IMR-90 (cell line): ENCODE results near the gene AGBL1. TPM values are rescaled to one million over a fixed set of nuclear protein-coding genes. Genes with fewer than 3 reads are reported as not detected.

Experiments
- ATAC-seq: fragments of 200-7000 bp; cut with Tn5 transposase; 2 replicates; pipeline ENCODE4 v1.9.1; 2020; ENCODE audit warnings: low read depth, mild to moderate bottlenecking, moderate library complexity
- BruUV-seq: library from RNA; stranded (reverse); fragments of 400-500 nt; replicated peaks from 2 replicates; lab custom pipeline; 2021; lab: Mats Ljungman, UMichigan
- CTCF ChIA-PET: fragments of 300-600 bp; formaldehyde crosslinking; extraction: SDS; loops from one replicate; lab custom pipeline; 2021; ENCODE audit warnings: antibody characterized with exemption; lab: Yijun Ruan, JAX
- POLR2A ChIA-PET: fragments of 300-600 bp; sonication (Branson Sonifier 250); formaldehyde crosslinking; loops from one replicate; lab custom pipeline; 2022; ENCODE audit warnings: antibody characterized with exemption; ENCODE audit not compliant: unreplicated experiment; lab: Charles Lee
- DNase-seq: peaks from one replicate; pipeline ENCODE4 v3.0.0; 2013
- H2AFZ ChIP-seq: replicated peaks from 2 replicates; pipeline ENCODE3; 2013; ENCODE audit warnings: low read length, mild to moderate bottlenecking; ENCODE audit not compliant: poor library complexity
- H2AK5ac ChIP-seq: 2 replicates; pipeline ENCODE4 v1.6.1; 2013; ENCODE audit warnings: low read depth, low read length, inconsistent platforms
- H2AK9ac ChIP-seq: replicated peaks from 2 replicates; pipeline ENCODE3; 2013; ENCODE audit warnings: mild to moderate bottlenecking, low read depth, low read length, moderate library complexity; ENCODE audit not compliant: poor library complexity
- H2BK120ac ChIP-seq: 2 replicates; pipeline ENCODE4 v1.6.1; 2013; ENCODE audit warnings: low read depth, low read length, inconsistent platforms
- H2BK15ac ChIP-seq: 3 replicates; pipeline ENCODE4 v1.6.1; 2013; ENCODE audit warnings: low read depth, low read length, inconsistent platforms
- H2BK20ac ChIP-seq: 2 replicates; pipeline ENCODE4 v1.6.1; 2013; ENCODE audit warnings: low read depth, mild to moderate bottlenecking, inconsistent platforms, low read length, moderate library complexity
- H2BK5ac ChIP-seq: 2 replicates; pipeline ENCODE4 v1.6.1; 2013; ENCODE audit warnings: mild to moderate bottlenecking, low read depth, low read length, inconsistent platforms; ENCODE audit not compliant: poor library complexity, severe bottlenecking
- H3K14ac ChIP-seq: replicated peaks from 2 replicates; pipeline ENCODE4 v1.6.1; 2013; ENCODE audit warnings: low read depth, low read length, inconsistent platforms
- H3K18ac ChIP-seq: 2 replicates; pipeline ENCODE4 v1.6.1; 2013; ENCODE audit warnings: low read depth, low read length, control low read depth
- H3K23ac ChIP-seq: 2 replicates; pipeline ENCODE4 v1.6.1; 2013; ENCODE audit warnings: low read depth, low read length, inconsistent platforms
- H3K27ac ChIP-seq: 2 replicates; pipeline ENCODE4 v1.5.1; 2013; ENCODE audit warnings: mild to moderate bottlenecking, control low read depth, low read length; ENCODE audit not compliant: insufficient read depth
- H3K27me3 ChIP-seq: 2 replicates; pipeline ENCODE4 v1.6.1; 2013; ENCODE audit warnings: low read length; ENCODE audit not compliant: control insufficient read depth, insufficient read depth
- H3K36me3 ChIP-seq: 2 replicates; pipeline ENCODE4 v1.6.1; 2013; ENCODE audit warnings: low read length, mixed read lengths; ENCODE audit not compliant: control insufficient read depth, insufficient read depth
- H3K4ac ChIP-seq: 2 replicates; pipeline ENCODE4 v1.6.1; 2013; ENCODE audit warnings: low read depth, low read length, inconsistent platforms
- H3K4me1 ChIP-seq: 2 replicates; pipeline ENCODE4 v1.6.1; 2013; ENCODE audit warnings: low read length, mixed read lengths; ENCODE audit not compliant: control insufficient read depth, insufficient read depth
- H3K4me2 ChIP-seq: 2 replicates; pipeline ENCODE4 v1.6.1; 2013; ENCODE audit warnings: low read depth, mild to moderate bottlenecking, control low read depth, low read length, moderate library complexity
- H3K4me3 ChIP-seq: 2 replicates; pipeline ENCODE4 v1.5.1; 2013; ENCODE audit warnings: low read depth, mild to moderate bottlenecking, control low read depth, low read length, moderate library complexity; ENCODE audit not compliant: insufficient read depth
- H3K56ac ChIP-seq: 2 replicates; pipeline ENCODE4 v1.6.1; 2013; ENCODE audit warnings: low read length, inconsistent platforms; ENCODE audit not compliant: insufficient read depth; ENCODE audit errors: extremely low read depth
- H3K79me1 ChIP-seq, 2 experiments: 2 replicates each; pipeline ENCODE4 v1.6.1; 2013; ENCODE audit warnings: low read length in 2 of 2, inconsistent platforms in 1 of 2, low read depth in 1 of 2
- H3K9ac ChIP-seq: 2 replicates; pipeline ENCODE4 v1.6.1; 2013; ENCODE audit warnings: low read depth, low read length, control low read depth
- H3K9me1 ChIP-seq: 2 replicates; pipeline ENCODE4 v1.6.1; 2013; ENCODE audit warnings: low read length, inconsistent platforms; ENCODE audit not compliant: insufficient read depth
- H3K9me3 ChIP-seq: 2 replicates; pipeline ENCODE4 v1.6.1; 2013; ENCODE audit warnings: low read length; ENCODE audit not compliant: control insufficient read depth, insufficient read depth
- H4K20me1 ChIP-seq: 2 replicates; pipeline ENCODE4 v1.6.1; 2013; ENCODE audit warnings: low read length, inconsistent platforms; ENCODE audit not compliant: insufficient read depth
- H4K5ac ChIP-seq: 2 replicates; pipeline ENCODE4 v1.6.1; 2013; ENCODE audit warnings: mild to moderate bottlenecking, low read depth, low read length, control low read depth
- H4K8ac ChIP-seq, 2 experiments: 2 replicates each; pipeline ENCODE4 v1.6.1; 2013; ENCODE audit warnings: low read depth in 2 of 2, low read length in 2 of 2, control low read depth in 1 of 2, inconsistent platforms in 1 of 2
- H4K91ac ChIP-seq: 2 replicates; pipeline ENCODE4 v1.6.1; 2013; ENCODE audit warnings: low read depth, low read length, inconsistent platforms; ENCODE audit not compliant: insufficient read depth
- NFE2L2 ChIP-seq: fragments of 150-350 bp; IDR thresholded peaks from 2 replicates; pipeline ENCODE4 v1.6.1; 2016; ENCODE audit warnings: low read depth, mild to moderate bottlenecking, low read length
- dilution Hi-C: fragments of 300-500 bp; cut with HindIII; formaldehyde crosslinking; loops from one replicate; pipeline ENCODE4 v1.14.3; 2018; ENCODE audit warnings: low sequenced_read_pairs; ENCODE audit not compliant: unreplicated experiment
- in situ Hi-C: fragments of 300-500 bp; cut with MboI; formaldehyde crosslinking; loops from 3 replicates; pipeline ENCODE4 v1.14.3; 2019; ENCODE audit warnings: low sequenced_read_pairs, inconsistent platforms, mixed read lengths
- intact Hi-C: fragments of 100-400 bp; cut with micrococcal nuclease; formaldehyde crosslinking; loops from 2 replicates; pipeline ENCODE4 v1.10.0; 2022
- polyA plus RNA-seq, 3 experiments: library from polyadenylated mRNA; depleted of rRNA; stranded (reverse); fragments of >200 nt; gene quantifications; 2 replicates each; pipeline ENCODE4 v1.2.3, GENCODE V29; 2012; ENCODE audit warnings: low replicate concordance in 1 of 3
- total RNA-seq: library from RNA; depleted of rRNA; stranded (reverse); fragments of >200 nt; gene quantifications from 2 replicates; pipeline ENCODE4 v1.2.3, GENCODE V29; 2012

AGBL1 gene
- total and polyA plus RNA-seq, 2 of the 4 experiments (the other 2 are of a cell fraction) = not detected

- Histone ChIP-seq H4K20me1 (no peaks in the 10 kb centered on the region), H3K4ac (no peak overlapping the region), H3K27me3 (no peaks in the 10 kb centered on the region), H2AK9ac (no peak overlapping the region), H4K8ac (no peak overlapping the region), H3K18ac (no peak overlapping the region), H3K36me3 (no peaks in the 10 kb centered on the region), H3K9ac (no peak overlapping the region), H2BK120ac (no peak overlapping the region), H3K23ac (no peak overlapping the region), H3K79me1 (no peaks in the 10 kb centered on the region), H3K56ac (no peak overlapping the region), H3K4me2 (no peak overlapping the region), H2AFZ (no peak overlapping the region), H2BK15ac (no peak overlapping the region), H3K9me3 (no peaks in the 10 kb centered on the region), H2BK5ac (no peak overlapping the region), H3K4me1 (no peaks in the 10 kb centered on the region), H4K91ac (no peak overlapping the region), H2BK20ac (no peak overlapping the region), H3K9me1 (no peaks in the 10 kb centered on the region), H3K4me3 (no peak overlapping the region), H3K27ac (no peak overlapping the region), H3K14ac (no peak overlapping the region), H4K5ac (no peak overlapping the region), H2AK5ac (no peak overlapping the region)
- no peak for TF ChIP-seq NFE2L2
- ChIA-PET POLR2A (no interaction called here), CTCF (interaction anchor here (0.5 to 0.6 kb wide), 2 partner anchors 337 to 1076 kb away, joined by 3 read pairs; no protein-coding TSS in a partner anchor)
- in situ Hi-C loops = no loop called here
- intact Hi-C loops = no loop called here
- ATAC-seq = no peak
- dilution Hi-C loops = no loop called here
- no peak for DNase-seq
- no TSS peak for BruUV-seq
Measured at GRCh38 chr15:86959254-86959653, 879.6 kb downstream of the AGBL1 start.
